Fibroblast of the conjunctiva (primary cell): Measurements from ENCODE around the gene ZBTB14.

Experiments
- DNase-seq: peaks from one replicate; pipeline ENCODE4 v3.0.0-alpha.2; 2010; ENCODE audit warnings: low read depth

ZBTB14 gene

GRCh38 chr18:5294113-5294456, 1.4 kb downstream of the ZBTB14 start:
- DNase-seq = no peak

- no peak for DNase-seq
Observed at GRCh38 chr18:5288517-5288935, 7.0 kb downstream of the ZBTB14 start.

- DNase-seq = no peak
Observed at GRCh38 chr18:5287854-5288253, 7.7 kb downstream of the ZBTB14 start.

- DNase-seq = no peak
Observed at GRCh38 chr18:5286525-5286924, 9.0 kb downstream of the ZBTB14 start.

DNA sequence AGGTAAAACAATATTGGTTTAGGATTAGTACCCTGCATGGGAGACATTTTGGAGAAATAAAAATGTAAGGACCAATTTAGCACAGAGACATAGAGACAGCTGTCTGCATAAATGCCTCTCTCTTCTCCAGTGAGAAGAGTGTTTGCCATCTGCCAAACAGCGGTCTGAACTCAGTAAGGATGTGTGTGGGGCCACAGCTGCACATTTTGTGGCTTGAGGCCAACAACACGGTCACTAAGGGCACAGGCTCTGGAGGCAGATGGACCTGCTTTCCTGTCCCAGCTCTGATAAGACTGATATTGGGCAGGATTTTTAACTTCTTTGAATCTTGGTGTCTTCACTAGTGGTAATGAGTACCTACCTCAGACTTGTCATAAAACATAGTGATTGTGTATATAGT, 10.2 kb downstream of the ZBTB14 start:
- no peak for DNase-seq

- DNase-seq = no peak
Observed at GRCh38 chr18:5284808-5285207, 10.7 kb downstream of the ZBTB14 start.

GRCh38 chr18:5282770-5283169, 12.8 kb downstream of the ZBTB14 start:
- DNase-seq = no peak

- no peak for DNase-seq
Observed at GRCh38 chr18:5276947-5277346, 18.6 kb downstream of the ZBTB14 start.

GRCh38 chr18:5275872-5276271, 19.7 kb downstream of the ZBTB14 start:
- no peak for DNase-seq

DNA sequence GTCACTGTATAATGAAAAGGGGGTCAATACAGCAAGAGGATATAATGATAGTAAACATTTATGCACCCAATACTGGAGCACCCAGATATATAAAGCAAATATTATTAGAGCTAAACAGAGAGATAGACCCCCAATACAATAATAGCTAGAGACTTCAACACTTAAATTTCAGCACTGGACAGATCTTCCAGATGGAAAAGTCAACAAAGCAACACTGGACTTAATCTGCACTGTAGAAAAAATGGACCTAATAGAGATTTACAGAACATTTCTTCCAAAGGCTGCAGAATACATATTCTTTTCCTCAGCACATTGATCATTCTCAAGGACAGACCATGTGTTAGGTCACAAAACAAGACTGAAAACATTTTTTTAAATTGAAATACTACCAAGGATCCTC, 26.7 kb downstream of the ZBTB14 start:
- no peak for DNase-seq

DNA sequence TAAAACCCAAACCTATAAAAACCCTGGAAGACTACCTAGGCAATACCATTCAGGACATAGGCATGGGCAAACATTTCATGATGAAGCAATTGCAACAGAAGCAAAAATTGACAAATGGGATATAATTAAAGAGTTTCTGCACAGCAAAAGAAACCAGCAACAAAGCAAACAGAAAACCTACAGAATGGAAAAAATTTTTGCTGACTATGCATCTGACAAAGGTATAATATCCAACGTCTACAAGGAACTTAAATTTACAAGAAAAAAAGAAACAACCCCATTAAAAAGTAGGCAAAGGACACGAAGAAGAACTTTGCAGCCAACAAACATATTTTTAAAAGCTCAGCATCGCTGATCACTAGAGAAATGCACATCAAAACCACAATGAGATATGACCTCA, 28.8 kb downstream of the ZBTB14 start:
- DNase-seq = no peak

DNA sequence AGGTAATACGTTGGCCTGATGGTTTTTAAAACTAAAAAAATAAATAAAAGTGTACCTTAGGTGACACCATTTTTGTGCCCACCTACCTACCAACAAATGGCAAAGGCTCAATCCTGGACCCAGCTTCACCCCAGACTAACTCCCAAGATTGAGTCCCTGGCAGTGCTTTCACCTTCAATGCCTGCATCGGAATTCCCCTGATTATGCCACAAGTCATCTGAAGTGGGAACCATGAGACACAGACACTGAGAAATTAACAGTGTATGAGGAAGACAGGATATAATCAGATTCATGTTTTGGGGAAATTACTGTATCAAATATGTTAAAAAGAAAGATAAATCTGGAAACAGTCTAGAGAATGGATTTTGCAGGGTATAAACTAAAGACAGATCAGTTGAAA, 41.6 kb downstream of the ZBTB14 start:
- no peak for DNase-seq

DNA sequence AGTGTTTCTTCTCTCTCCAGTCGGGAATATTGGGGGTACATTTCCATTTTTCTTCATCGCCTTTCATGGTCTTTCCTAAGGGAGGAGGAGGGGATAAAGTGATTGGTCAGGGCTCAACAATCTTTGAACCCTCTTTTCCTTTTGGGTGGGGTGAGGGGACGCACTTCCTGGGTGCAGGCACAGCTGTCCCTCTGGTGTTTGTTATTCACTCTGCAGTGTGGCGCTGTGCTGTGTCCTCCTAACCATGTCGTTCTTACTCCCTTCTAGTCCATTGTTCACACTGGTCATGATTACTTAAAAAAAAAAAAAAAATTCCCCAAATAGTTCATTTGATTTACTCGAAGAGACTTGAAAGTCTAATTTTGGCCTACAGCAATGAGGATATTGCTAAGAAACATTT, 44.4 kb downstream of the ZBTB14 start:
- DNase-seq = no peak

DNA sequence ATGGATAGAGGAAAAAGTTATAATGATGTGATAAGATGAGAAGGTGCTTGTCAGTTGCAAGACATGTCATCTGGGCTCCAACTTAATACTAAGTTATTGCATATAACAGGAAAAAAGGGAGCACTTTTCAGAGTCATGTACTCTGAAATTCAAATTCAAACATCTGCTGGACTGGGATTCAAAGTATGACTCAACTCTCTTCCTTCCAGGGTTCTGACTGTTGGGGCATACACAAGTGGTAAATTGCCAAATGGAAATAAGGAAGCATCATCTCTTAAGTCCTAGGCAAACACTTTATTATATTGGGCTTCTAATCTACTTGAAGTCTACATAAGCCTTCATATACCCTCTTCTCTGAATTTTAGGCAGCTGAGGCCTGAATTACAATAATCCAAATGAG, 44.9 kb downstream of the ZBTB14 start:
- DNase-seq = no peak

DNA sequence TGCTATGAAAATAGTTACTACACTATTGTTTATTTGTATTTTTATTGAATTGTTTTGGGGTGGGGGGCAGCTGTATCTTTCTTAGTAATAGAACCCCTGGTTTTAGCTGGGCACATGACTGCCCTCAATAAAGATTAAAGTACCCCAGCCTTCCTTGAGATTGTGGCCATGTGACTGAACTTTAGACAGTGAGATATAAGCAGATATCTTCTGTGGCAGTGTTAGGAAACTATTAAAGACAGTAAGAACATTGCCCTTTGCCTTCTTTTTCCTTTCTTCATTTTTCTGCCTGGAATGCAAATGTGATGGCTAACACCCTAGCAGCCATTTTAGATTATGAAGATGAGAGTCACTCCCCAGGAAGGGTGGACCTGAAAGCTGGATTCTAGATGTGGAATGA, 50.6 kb downstream of the ZBTB14 start:
- no peak for DNase-seq

DNA sequence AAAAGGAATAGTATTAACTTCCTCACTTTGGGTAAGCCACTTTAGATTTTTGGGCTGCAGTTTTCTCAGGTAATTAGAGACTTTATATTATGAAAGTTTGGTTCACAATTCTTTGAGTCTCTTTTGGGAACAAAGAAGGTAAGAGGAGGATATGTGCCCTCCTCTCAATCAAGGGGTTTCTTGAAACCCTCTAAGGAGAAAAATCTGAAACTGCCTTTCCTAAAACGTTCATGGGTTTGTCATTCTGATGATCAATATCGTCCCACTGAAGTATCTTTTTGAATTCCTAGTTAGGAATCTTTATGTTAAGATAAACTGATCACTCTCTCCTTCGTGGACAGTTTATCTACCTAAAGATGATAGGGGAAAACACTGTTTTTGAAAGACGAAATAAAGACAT, 56.1 kb downstream of the ZBTB14 start:
- no peak for DNase-seq
